Glomerular endothelial cell (primary cell): ENCODE data around the gene DDAH1. TPM values are rescaled to one million over a fixed set of nuclear protein-coding genes. Genes with fewer than 3 reads are reported as not detected.

Experiments
- DNase-seq: peaks from one replicate; pipeline ENCODE4 v3.0.0-alpha.2; 2011; ENCODE audit warnings: low read depth, low spot score; ENCODE audit errors: extremely low read depth
- total RNA-seq: library from RNA; depleted of rRNA; stranded (reverse); fragments of >200 nt; gene quantifications from 2 replicates; pipeline ENCODE4 v1.2.3, GENCODE V29; 2015

Gene DDAH1
- total RNA-seq, 1 donor from 2014 or later = 56.1 TPM

- no peak for DNase-seq
Measured at GRCh38 chr1:85397490-85398032, 67.4 kb downstream of the DDAH1 start.

- no peak for DNase-seq
Measured at GRCh38 chr1:85396194-85396593, 68.8 kb downstream of the DDAH1 start.

DNA sequence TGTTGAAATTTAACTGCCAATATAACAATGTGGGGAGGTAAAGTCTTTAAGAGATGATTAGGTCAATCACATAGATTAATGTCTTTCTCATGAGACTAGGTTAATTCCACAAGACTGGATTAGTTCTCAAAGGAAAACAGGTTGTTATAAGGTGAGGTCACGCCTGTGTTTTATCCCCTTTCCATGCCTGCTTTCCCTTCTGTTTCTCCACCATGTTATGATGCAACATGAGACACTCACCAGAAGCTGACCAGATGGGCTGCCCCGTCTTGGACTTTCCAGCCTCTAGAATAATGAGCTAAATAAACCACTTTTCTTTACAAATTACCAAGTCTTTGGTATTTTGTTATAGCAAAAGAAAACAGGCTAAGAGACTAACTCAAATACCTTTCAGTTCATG, 70.8 kb downstream of the DDAH1 start:
- DNase-seq = no peak

GRCh38 chr1:85393490-85393889, 71.5 kb downstream of the DDAH1 start:
- no peak for DNase-seq

DNA sequence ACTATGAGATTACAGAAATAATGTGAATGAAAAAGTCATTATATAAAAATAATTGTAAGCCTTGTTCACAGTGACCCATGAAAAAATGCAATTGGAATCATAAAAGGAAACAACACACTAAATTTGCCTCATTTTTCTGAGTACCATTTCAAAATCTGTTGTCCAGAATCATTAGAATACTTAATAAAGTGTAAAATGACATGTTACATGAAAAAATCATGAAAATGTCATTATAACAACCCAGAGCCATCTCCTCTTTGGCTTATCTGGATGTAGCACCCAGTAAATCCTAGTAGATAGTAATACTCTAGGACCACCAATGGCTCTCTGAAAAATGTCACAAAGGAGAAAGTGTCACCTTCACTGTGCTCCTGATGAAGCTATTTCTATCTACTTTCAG, 76.5 kb downstream of the DDAH1 start:
- DNase-seq = no peak

DNA sequence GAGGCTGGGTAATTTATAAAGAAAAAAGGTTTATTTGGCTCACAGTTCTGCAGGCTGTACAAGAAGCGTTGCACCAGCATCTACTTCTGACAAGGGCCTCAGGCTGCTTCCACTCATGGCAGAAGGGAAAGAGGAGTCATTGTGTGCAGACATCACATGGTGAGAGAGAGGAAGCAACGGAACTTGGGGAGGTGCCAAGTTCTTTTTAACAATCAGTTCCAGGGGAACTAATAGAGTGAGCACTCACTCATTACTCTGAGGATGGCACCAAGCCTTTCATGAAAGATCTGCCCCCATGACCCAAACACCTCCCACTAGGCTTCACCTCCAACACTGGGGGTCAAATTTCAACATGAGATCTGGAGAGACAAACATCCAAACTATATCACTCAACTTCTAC, 77.2 kb downstream of the DDAH1 start:
- DNase-seq = no peak

DNA sequence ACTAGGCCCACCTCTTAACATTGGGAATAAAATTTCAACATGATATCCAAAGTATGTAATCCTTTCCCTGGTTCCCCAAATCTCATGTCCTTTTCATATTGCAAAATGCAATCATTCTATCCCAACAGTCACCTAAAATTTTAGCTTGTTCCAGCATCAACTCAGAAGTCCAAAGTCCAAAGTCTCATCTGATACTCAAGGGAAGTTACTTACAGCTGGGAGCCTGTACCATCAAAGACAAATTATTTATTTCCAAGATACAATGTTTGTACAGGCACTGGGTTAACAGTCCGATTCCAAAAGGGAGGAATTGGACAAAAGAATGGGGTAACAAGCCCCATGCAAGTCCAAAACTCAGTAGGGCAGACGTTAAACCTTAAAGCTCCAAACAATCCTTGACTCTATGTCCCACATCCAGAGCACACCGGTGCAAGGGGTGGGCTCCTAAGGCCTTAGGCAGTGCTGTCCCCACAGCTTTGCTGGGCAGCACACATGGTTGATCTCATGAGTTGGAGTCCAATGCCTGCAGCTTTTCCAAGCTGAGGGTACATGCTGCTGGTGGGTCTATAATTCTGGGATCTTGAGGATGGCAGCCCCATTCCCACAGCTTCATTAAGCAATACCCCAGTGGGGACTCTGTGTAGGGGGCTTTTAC, 78.8 kb downstream of the DDAH1 start:
- DNase-seq = no peak

- DNase-seq = no peak
Measured at GRCh38 chr1:85379203-85380136, 85.5 kb downstream of the DDAH1 start.

- no peak for DNase-seq
Measured at GRCh38 chr1:85378534-85378933, 86.4 kb downstream of the DDAH1 start.

DNA sequence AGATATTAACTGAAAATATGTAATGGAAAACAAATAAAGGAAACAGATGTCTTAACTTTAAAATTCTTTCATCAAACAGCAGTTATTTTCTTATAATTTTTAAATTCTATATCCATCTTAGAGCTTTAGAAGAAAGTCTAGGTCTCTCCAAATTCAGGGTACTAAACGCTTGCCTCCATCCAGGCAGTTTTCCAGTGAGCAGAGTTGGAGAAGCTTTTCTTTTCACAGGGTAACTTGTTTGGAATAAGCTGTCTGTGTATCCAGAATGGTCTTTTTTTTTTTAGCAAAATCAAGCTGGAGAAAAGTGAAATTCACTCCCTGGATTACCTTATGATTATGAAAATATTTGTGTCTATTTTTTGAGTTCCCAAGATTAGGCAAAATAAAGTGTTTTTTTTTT, 88.6 kb downstream of the DDAH1 start:
- DNase-seq = no peak

DNA sequence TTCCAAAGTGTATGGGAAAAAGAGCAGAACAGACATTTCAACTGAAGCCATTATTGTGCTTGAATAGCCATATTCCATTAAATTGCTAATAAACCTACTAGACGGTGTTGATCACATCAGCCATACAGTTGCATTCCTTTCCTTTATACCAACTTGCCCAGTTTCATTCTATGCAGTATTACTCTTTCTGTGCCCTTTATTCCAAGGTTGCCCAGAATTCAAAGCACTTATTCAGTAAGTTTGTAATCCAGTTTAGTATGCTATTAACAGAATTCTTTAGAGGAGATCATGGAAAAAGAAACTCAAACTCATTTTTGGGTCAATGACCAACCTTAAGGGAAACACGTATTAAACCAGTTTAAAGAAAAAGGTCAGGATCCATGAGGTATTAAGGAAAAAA, 89.5 kb downstream of the DDAH1 start:
- no peak for DNase-seq

GRCh38 chr1:85374160-85374559, 90.8 kb downstream of the DDAH1 start:
- no peak for DNase-seq

- DNase-seq = no peak
Measured at GRCh38 chr1:85373378-85373708, 91.6 kb downstream of the DDAH1 start.

GRCh38 chr1:85372683-85373377, 92.1 kb downstream of the DDAH1 start:
- no peak for DNase-seq

GRCh38 chr1:85371021-85371420, 93.9 kb downstream of the DDAH1 start:
- DNase-seq = no peak

GRCh38 chr1:85368073-85368770, 96.7 kb downstream of the DDAH1 start:
- DNase-seq = no peak

- DNase-seq = no peak
Measured at GRCh38 chr1:85366391-85367170, 98.4 kb downstream of the DDAH1 start.

- DNase-seq = no peak
Measured at GRCh38 chr1:85365851-85366250, 99.1 kb downstream of the DDAH1 start.

DNA sequence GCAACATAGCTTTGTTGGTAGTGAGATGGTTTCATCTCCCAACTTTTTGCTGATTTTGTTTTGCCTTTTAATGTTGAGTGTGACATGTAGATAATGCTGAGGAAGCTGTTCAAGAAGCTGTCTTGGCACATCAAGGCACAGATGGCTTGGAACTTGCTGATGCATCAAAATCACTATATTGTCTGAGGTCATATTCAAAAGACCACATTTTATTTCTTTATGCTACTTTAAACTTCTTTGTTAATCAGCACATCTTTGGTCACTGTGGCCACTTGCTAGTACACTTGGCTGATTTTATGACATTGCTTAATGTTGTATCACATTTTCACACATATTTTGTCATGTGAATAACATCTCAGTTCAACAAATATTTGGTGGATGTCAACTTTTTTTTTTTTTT, 101.4 kb downstream of the DDAH1 start:
- DNase-seq = no peak

DNA sequence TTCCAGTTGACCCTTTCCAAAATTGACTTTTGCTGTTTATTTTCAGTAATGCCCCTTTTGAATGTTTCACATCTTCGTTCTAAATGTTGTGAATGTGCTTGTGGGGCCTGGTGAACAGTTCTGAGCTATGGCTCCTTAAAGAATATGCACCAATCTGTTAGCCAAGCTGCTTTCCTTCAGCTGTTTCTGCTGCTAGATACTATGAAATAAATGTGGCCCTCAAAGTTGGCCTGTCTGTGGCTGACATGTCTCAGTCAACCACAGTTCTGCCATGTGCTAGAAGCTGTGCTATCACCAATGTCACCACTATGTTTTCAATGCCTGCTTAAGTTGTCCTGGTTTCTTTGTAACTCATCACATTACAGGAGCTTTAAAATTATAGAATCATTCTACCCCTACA, 101.9 kb downstream of the DDAH1 start:
- no peak for DNase-seq
